Activated naive CD8-positive, alpha-beta T cell treated with anti-CD3 and anti-CD28 coated beads for 36 hours (primary cell): ENCODE measurements around the gene HTR4. TPM values are rescaled to one million over a fixed set of nuclear protein-coding genes. Genes with fewer than 3 reads are reported as not detected.

ENCODE experiments used
- DNase-seq: peaks from one replicate; pipeline ENCODE4 v3.0.0; 2021
- H3K27ac Mint-ChIP-seq: one replicate; pipeline ENCODE4 v1.8.0; 2022; ENCODE audit warnings: mild to moderate bottlenecking, moderate library complexity, mixed read lengths
- H3K27me3 Mint-ChIP-seq: one replicate; pipeline ENCODE4 v1.8.0; 2022; ENCODE audit warnings: mild to moderate bottlenecking, mixed read lengths
- H3K36me3 Mint-ChIP-seq: one replicate; pipeline ENCODE4 v1.8.0; 2021; ENCODE audit warnings: mild to moderate bottlenecking, mixed read lengths
- H3K4me1 Mint-ChIP-seq: one replicate; pipeline ENCODE4 v1.8.0; 2021; ENCODE audit warnings: mixed read lengths
- H3K4me3 Mint-ChIP-seq: one replicate; pipeline ENCODE4 v1.8.0; 2022; ENCODE audit warnings: mild to moderate bottlenecking, moderate library complexity, mixed read lengths
- H3K9me3 Mint-ChIP-seq: one replicate; pipeline ENCODE4 v1.8.0; 2022; ENCODE audit warnings: mixed read lengths
- total RNA-seq, 2 experiments: library from RNA; stranded (reverse); gene quantifications; one replicate each; pipeline ENCODE4 v1.2.3, GENCODE V29; 2021

Gene HTR4
- total RNA-seq, 2 experiments from 2014 or later = not detected

DNA sequence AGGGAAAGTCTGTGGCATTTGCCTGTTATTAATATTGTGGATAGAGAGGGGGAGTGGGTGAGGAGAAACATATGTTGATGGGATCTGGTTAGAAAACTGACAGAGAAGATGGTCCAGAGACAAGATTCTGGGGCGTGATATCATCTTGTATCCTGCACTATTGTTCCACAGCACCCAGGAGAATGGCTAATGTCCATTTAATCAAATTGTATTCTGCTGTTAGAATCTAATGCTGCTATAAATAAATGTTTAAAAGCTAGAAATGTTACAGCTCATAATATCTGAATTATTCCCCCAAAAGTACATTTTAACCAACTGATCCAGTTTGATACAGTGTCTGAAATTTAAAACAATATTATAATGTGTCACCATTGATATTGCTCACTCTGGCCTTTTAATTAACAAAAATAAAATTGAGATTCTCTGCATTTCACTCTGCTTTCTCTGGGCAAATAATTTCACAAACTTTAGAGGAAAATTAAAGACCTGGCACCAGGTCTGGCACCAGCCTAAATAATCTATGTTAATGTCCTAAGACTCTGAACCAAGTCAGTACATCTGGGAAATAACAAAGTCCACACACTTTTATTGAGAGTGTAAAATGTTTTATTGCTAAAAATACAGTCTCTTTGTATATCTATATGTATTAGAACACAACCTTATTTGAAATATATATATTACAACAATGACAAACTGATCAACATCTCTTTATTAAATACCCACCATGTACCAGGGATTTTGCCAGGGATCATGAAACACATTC lies 18.8 kb downstream of the HTR4 start:
- no peak overlapping the region for H3K4me3 Mint-ChIP-seq
- peaks cover 27% of the 10 kb centered on the region for H3K27me3 Mint-ChIP-seq
- H3K36me3 Mint-ChIP-seq = no peaks in the 10 kb centered on the region
- DNase-seq = no peak
- no peak overlapping the region for H3K27ac Mint-ChIP-seq
- H3K4me1 Mint-ChIP-seq = peaks cover 11% of the 10 kb centered on the region
- no peaks in the 10 kb centered on the region for H3K9me3 Mint-ChIP-seq

DNA sequence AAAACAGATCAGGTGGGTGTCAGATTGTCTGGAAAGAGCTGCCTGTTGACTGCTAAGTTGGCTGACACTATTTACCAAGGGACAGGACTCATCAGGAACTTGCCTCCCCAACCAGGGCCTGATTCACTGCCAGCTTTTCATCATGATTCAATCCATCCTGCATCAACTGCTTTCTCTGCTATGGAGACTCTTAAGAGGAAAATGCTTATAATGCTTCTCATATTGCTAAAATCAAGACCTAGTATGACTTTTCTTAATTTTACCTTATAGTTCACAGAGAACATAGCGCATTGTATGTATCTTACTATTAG lies 21.3 kb downstream of the HTR4 start:
- Mint-ChIP-seq H3K36me3 (no peaks in the 10 kb centered on the region), H3K9me3 (no peaks in the 10 kb centered on the region), H3K27me3 (peaks cover 16% of the 10 kb centered on the region), H3K4me3 (no peak overlapping the region), H3K27ac (no peak overlapping the region), H3K4me1 (peaks cover 11% of the 10 kb centered on the region)
- no peak for DNase-seq

DNA sequence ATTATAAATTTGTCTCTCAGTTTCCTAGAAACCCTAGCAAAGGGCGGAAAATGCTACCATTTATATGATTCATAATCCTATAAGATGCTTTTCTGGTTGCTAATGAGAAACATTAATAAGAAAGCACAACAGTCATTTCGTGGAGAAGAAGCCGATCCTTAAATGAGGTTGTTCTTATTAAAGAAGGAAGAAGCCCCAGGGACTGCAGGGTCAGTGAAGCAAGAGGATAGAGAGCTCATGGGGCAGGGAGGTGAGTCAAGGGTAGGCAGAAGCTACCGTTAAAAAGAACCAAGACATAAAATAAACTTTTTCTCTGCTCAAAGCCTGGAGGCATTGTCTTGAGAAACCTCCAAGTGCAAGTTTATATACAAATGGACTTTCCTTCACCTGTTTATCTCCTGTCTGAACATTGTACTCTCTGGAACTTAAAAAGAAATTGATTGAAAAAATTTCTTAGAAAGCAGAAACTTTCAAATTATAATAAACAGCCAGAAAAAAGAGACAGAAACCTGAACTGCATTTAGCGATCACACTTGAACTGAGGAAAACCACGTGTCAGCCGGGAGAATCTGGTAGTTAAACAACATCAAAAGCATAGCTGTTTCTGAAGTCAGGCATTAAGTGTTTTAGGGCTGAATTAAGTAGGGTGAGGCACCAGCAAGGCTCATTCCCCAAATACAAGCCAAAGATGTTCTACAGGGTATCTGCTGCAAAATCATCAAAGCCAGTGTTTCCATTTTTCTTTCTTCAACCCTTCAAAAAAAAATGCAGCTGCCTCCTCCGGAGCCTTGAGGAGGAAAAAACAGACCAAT lies 21.9 kb downstream of the HTR4 start:
- peaks cover 16% of the 10 kb centered on the region for H3K27me3 Mint-ChIP-seq
- no peak overlapping the region for H3K27ac Mint-ChIP-seq
- no peaks in the 10 kb centered on the region for H3K9me3 Mint-ChIP-seq
- no peaks in the 10 kb centered on the region for H3K36me3 Mint-ChIP-seq
- H3K4me1 Mint-ChIP-seq = peaks cover 11% of the 10 kb centered on the region
- H3K4me3 Mint-ChIP-seq = no peak overlapping the region
- DNase-seq = no peak

DNA sequence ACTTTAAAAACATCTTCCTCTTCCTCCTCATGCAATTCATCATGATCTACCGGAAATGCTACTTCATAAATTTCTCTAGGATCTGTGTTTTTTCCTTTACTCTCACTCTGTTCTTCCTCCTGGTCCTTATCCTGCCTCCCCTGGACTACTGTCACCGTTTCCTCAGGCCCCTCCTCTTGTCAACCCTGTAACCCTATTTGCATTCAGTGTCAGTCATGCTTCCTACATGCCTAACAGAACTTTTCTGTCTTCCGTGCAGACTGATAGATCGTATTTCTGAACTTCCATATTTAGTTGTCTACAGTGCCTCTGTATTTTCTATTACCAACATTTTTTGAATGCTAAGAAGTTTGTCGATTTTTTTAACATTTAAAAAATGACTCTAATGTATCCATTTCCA lies 27.3 kb downstream of the HTR4 start:
- no peak overlapping the region for H3K27ac Mint-ChIP-seq
- peaks cover 1% of the 10 kb centered on the region for H3K4me1 Mint-ChIP-seq

DNA sequence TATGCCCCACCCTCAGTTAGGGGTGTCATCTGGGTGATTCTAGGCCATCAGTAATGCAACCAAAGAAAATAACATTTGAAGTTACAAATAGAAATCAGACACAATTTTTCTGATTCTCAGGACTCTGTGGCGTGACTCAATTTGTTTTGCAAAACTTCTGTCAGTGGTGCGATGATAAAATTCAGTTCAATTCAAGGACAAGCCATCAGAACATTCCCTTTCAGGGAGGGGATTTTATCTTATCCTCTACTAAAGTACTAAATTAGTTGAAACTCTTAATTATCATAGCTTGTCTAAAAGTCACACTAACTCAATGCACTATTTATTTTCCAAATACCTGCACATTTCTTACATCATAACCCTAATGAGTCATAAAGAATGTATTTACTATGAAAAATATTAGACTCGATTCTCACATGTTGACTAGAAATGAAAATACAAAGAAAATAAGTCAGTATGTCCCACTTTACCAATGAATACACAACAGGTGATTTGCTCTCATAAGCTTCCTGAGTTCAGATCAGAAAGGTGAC lies 28.2 kb downstream of the HTR4 start:
- Mint-ChIP-seq H3K27ac (no peak overlapping the region), H3K4me1 (peaks cover 1% of the 10 kb centered on the region), H3K36me3 (no peaks in the 10 kb centered on the region), H3K4me3 (no peak overlapping the region), H3K9me3 (no peaks in the 10 kb centered on the region), H3K27me3 (peaks cover 2% of the 10 kb centered on the region)
- DNase-seq = no peak

More for the DNA sequence above, 27.3 kb downstream of the HTR4 start:
- Mint-ChIP-seq H3K36me3 (no peaks in the 10 kb centered on the region), H3K4me3 (no peak overlapping the region), H3K27me3 (peaks cover 7% of the 10 kb centered on the region), H3K9me3 (no peaks in the 10 kb centered on the region)
- no peak for DNase-seq

DNA sequence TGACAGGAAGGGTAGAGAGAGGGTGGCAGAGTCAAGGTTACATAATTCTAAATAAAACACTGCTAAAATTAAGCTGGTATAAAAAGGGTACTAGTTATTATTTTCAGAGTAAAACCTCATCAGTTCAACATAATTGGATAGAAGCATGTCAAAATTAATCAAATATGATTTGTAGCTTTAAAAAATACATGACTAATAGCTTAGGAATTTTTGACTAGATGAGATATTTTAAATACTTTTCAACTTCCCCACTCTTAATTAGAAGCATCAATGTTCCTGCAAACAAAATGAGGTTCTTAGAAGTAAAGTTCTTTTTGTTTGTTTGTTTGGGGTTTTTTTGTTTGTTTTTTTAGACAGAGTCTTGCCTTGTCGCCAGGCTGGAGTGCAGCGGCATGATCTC lies 29.1 kb downstream of the HTR4 start:
- H3K4me1 Mint-ChIP-seq = peaks cover 8% of the 10 kb centered on the region
- no peaks in the 10 kb centered on the region for H3K36me3 Mint-ChIP-seq
- H3K9me3 Mint-ChIP-seq = no peaks in the 10 kb centered on the region
- no peaks in the 10 kb centered on the region for H3K27me3 Mint-ChIP-seq
- DNase-seq = no peak
- no peak overlapping the region for H3K27ac Mint-ChIP-seq
- no peak overlapping the region for H3K4me3 Mint-ChIP-seq

DNA sequence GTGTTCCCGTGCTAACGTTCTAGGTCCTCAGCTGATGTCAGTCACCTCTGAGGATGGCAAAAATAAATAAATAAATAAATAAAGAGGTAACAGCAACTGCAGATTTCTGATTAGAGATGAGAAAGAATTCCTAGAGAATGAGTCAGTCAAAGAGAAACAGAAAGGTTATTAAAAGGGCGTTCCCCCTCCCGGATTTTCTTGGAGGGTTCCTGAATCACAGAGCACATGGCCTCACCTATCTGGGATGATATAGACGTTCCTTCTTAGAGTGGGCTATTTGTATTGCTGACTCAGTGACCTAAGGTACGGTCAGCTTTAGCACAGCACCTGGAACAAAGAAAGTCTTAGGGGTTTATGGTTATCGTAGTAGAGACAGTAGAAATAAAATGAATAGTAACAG lies 30.6 kb downstream of the HTR4 start:
- H3K9me3 Mint-ChIP-seq = no peaks in the 10 kb centered on the region
- no peaks in the 10 kb centered on the region for H3K36me3 Mint-ChIP-seq
- no peak overlapping the region for H3K4me3 Mint-ChIP-seq
- H3K27me3 Mint-ChIP-seq = no peaks in the 10 kb centered on the region
- DNase-seq = no peak
- H3K4me1 Mint-ChIP-seq = peaks cover 16% of the 10 kb centered on the region
- H3K27ac Mint-ChIP-seq = no peak overlapping the region

DNA sequence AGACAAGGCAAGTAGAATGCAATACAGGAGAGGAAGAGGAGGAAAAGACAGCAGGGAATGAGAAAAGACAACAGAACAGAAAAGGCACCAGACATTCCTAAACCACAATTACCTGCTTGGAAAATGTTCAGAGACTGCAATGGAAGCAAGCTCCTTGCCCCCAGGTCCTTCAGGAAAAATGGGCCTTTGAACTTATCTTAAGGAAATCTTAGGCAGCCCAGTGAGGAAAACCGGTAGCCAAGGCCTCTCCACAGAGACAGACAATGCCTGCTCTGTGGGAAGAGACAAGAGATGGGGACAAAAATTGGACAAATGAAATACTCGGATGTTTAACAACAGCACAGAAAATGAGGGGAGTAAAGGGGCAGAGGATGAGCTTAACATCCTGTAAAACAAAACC lies 31.2 kb downstream of the HTR4 start:
- Mint-ChIP-seq H3K4me3 (no peak overlapping the region), H3K36me3 (no peaks in the 10 kb centered on the region), H3K27me3 (no peaks in the 10 kb centered on the region), H3K9me3 (no peaks in the 10 kb centered on the region), H3K27ac (no peak overlapping the region), H3K4me1 (peaks cover 16% of the 10 kb centered on the region)
- DNase-seq = no peak

DNA sequence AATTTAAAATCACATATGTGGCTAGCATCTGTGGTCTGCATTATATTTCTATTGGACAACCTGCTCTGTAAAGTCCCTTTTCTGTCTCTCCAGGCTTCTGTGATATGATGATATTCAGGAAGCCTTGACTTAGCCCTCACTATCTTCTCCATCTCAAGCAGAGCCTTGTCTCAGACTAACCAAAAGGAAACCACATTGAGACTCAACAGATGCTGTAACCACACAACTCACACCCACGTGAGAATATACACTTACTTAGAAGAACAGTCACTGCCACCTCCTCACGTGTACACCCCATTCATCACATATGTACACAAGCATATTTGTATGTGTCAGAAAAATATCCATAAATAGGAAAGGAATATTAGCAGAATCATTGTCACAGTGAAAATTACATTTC lies 33.6 kb downstream of the HTR4 start:
- Mint-ChIP-seq H3K9me3 (no peaks in the 10 kb centered on the region), H3K27me3 (no peaks in the 10 kb centered on the region), H3K4me1 (peaks cover 16% of the 10 kb centered on the region), H3K36me3 (no peaks in the 10 kb centered on the region), H3K27ac (no peak overlapping the region), H3K4me3 (no peak overlapping the region)
- no peak for DNase-seq

DNA sequence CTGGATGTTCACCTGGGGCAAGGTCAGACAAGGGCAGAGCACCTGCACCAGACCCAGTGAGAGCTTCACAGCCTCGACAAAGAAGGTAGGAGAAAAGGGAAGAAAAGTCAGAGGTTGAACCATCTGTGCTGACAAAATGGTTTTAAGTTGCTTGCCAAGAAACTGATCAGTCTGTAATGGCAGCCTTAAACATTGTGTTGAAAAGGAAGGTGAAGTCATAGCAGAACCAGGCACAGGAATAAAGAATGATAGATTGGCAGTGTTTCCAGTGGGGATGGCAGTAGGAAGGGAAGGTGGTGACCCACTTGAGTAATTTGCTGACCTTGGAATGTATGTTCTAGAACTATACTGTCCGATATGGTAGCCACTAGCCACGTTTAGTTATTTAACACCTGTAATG lies 34.2 kb downstream of the HTR4 start:
- Mint-ChIP-seq H3K36me3 (no peaks in the 10 kb centered on the region), H3K27ac (no peak overlapping the region), H3K9me3 (no peaks in the 10 kb centered on the region), H3K4me3 (no peak overlapping the region), H3K27me3 (no peaks in the 10 kb centered on the region), H3K4me1 (peaks cover 16% of the 10 kb centered on the region)
- DNase-seq = no peak

DNA sequence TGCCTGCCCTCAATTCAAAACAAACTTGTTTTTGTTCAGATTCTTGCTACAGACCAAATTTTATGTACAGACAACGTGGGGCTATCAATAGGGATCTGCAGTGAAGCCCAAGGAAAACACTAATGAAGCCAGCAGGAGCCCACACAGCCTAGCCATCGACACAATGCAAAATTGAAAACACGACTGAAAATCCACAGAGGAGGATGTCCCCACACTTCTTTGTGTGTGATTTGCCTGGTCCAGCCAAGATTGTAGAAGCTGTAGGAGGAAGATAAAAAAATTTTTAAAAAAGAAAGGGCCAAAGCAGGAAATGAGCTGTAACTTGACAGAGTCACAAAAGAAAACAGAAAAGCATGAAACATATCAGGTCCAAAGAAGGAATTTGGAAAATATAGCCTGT lies 34.8 kb downstream of the HTR4 start:
- Mint-ChIP-seq H3K27ac (no peak overlapping the region), H3K36me3 (no peaks in the 10 kb centered on the region), H3K4me1 (peaks cover 16% of the 10 kb centered on the region), H3K9me3 (no peaks in the 10 kb centered on the region), H3K27me3 (no peaks in the 10 kb centered on the region), H3K4me3 (no peak overlapping the region)
- no peak for DNase-seq

DNA sequence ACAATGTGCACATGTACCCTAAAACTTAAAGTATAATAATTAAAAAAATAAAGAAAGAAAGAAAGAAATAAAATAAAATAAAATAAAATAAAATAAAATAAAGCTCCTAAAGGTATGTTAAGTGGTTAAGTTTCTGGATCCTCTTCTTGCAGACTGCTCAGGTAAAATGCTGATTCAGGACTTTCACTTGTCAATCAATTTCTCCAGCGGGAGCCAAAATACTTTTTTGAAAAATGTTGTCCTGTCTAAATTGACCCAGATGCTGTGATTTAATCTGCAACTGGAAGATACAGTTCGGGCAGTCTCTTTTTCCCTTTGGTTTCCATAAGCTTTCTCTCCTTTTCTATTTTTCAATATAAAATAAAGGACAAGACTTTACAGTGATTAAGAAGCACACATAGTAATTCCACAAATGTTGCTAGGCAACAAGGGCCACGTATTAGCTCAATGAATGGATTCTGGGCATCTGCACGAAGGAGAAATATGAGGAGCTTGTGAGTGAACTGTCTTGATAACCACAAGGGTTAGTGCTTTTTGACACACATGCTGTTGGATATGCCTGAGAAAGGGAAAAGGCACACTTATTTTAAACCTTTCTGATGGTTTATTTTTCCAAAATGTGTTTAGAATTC lies 38.6 kb downstream of the HTR4 start:
- Mint-ChIP-seq H3K27me3 (no peaks in the 10 kb centered on the region), H3K4me1 (peaks cover 11% of the 10 kb centered on the region), H3K36me3 (no peaks in the 10 kb centered on the region), H3K4me3 (no peak overlapping the region), H3K9me3 (no peaks in the 10 kb centered on the region), H3K27ac (no peak overlapping the region)
- DNase-seq = no peak

DNA sequence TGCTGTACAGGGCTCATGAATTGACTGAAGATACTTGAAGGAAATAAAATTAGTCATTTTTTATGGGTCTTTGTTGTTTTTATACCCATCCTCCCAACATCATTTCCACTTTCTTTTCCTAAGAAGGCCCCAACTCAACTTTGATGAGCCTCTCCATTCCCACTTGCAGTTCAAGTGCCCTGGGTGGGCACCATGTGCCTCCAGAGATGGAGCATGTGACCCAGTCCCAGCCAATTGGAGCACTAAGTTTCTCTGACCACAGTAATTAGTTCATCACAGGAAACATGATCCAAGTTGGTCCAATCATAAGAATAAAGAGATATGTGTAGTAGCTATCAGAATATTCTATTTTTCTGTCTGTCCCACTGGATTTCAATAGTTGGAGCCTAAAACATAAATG lies 46.9 kb downstream of the HTR4 start:
- Mint-ChIP-seq H3K4me1 (no peaks in the 10 kb centered on the region), H3K27me3 (no peaks in the 10 kb centered on the region), H3K27ac (no peak overlapping the region), H3K9me3 (no peaks in the 10 kb centered on the region), H3K4me3 (no peak overlapping the region), H3K36me3 (no peaks in the 10 kb centered on the region)
- no peak for DNase-seq

DNA sequence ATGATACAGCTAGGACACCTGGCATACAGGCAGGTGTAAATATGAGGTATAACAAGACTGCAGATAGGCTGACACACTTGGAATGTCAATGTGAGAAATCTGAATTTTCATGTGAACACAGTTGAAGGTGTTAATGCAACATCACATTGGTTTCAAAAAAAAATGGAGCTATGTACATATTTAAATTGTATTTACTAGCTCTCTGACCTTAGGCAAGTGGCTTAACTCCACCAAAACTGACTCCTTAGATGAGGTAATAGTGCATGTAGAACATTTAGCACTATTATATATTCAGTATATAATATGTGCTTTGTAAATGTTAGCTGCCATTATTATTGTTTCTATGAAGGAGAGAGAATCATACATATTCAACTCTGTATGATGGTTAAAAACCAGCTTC lies 48.0 kb downstream of the HTR4 start:
- Mint-ChIP-seq H3K27ac (no peak overlapping the region), H3K36me3 (no peaks in the 10 kb centered on the region), H3K4me1 (no peaks in the 10 kb centered on the region), H3K4me3 (no peak overlapping the region), H3K9me3 (no peaks in the 10 kb centered on the region), H3K27me3 (no peaks in the 10 kb centered on the region)
- DNase-seq = no peak

DNA sequence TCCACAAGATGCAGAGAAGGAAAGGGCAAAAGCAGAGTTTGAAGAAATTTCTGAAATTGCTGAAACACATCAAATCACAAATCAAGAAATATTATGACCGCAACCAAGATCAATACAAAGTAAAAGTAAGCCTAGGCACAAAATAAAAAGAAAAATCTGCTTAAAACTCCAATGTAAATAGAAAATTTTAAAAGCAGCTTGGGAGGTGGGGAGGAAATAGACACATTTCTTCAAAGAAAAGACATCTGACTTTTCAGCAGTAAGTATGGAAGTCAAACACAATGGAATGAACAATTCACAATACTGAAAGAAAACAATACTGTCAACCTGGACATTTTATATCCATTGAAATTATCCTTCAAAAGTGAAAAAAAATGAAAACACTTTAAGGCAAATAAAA lies 55.1 kb downstream of the HTR4 start:
- H3K27me3 Mint-ChIP-seq = peaks cover 6% of the 10 kb centered on the region
- H3K4me3 Mint-ChIP-seq = no peak overlapping the region
- H3K27ac Mint-ChIP-seq = no peak overlapping the region
- peaks cover 4% of the 10 kb centered on the region for H3K9me3 Mint-ChIP-seq
- peaks cover 2% of the 10 kb centered on the region for H3K36me3 Mint-ChIP-seq
- H3K4me1 Mint-ChIP-seq = no peaks in the 10 kb centered on the region
- no peak for DNase-seq
